Measurements from ENCODE around the gene PTPRN2. TPM values are rescaled to one million over a fixed set of nuclear protein-coding genes. Genes with fewer than 3 reads are reported as not detected.
"Not testable (repeated sequence)": the region's sequence is repeated elsewhere in the genome, so short reads cannot be mapped to it uniquely, and the experiment has no call there.

The PTPRN2 gene
- total and polyA plus RNA-seq, 2 donors (not counting 3 experiments of a cell fraction or from before 2014, with no cell fraction given) = 0.62 to 0.88 TPM

GRCh38 chr7:158376146-158376838 lies 211.3 kb downstream of the PTPRN2 start:
- H3K4me2 ChIP-seq (ENCODE audit: insufficient read depth, low read length); H3K79me2 ChIP-seq (ENCODE audit: control insufficient read depth, insufficient read depth, low read length); CTCF ChIA-PET; H3K9me1 ChIP-seq (replicated peaks; ENCODE audit: control insufficient read depth, extremely low read depth, insufficient read depth, low read length); H2AFZ ChIP-seq (ENCODE audit: low read depth, low read length); H3K9me3 ChIP-seq (replicated peaks; ENCODE audit: control insufficient read depth, insufficient read depth, low read length); H3K27ac ChIP-seq (ENCODE audit: insufficient read depth, low read depth, low read length); dilution Hi-C loops (cut with MboI; ENCODE audit: extremely low pct_ligation_motif_present, low sequenced_read_pairs); H3K4me1 ChIP-seq (ENCODE audit: control insufficient read depth, extremely low read depth, insufficient read depth, low read length); BruUV-seq (replicated peaks); H3K4me3 ChIP-seq (replicated peaks in 1 of 3; ENCODE audit: insufficient read depth in 1 of 3, low read depth in 1 of 3, low read length in 3 of 3); H3K36me3 ChIP-seq (ENCODE audit: control insufficient read depth in 2 of 2, extremely low read depth in 1 of 2, insufficient read depth in 2 of 2, low read length in 2 of 2); H3K27me3 ChIP-seq (ENCODE audit: control insufficient read depth in 2 of 2, insufficient read depth in 2 of 2, low read length in 2 of 2); DNase-seq (ENCODE audit: low read depth, low spot score); intact Hi-C loops (cut with micrococcal nuclease); H4K20me1 ChIP-seq (replicated peaks; ENCODE audit: control insufficient read depth, extremely low read depth, insufficient read depth, low read length); FAIRE-seq; H3K9ac ChIP-seq (replicated peaks; ENCODE audit: extremely low read depth, insufficient read depth, low read length); POLR2A ChIA-PET: not testable (repeated sequence)

DNA sequence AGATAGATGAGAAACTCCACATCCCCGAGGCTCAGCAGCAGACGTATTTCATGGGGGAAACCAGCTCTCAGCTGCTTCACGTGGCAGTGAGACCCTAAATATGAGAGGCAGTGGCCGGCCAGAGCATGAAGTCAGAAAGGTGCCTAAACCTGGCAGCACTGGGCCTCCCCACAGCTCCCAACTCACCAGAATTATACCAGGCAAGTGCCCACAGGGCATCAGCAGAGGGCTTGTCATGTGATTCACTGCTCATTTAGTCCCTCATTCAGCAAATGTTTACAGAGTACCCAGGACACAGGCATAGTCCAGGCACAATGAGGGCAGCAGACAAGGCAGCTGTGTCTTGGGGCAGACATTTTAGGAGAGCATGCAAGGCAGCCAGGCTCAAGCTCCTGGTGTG lies 212.6 kb downstream of the PTPRN2 start:
- no peak for FAIRE-seq
- H3K9ac ChIP-seq (replicated peaks; ENCODE audit: extremely low read depth, insufficient read depth, low read length) = no peak overlapping the region
- no peak overlapping the region for H3K4me2 ChIP-seq (ENCODE audit: insufficient read depth, low read length)
- TF ChIP-seq CTCF (IDR thresholded peaks at IDR 0.05; ENCODE audit: extremely low read depth in 1 of 2, insufficient read depth in 1 of 2, low read depth in 1 of 2, low read length in 2 of 2) (no peak), POLR2AphosphoS5 (IDR thresholded peaks at IDR 0.05; ENCODE audit: insufficient read depth, low read depth, low read length) (no peak), MAX (IDR thresholded peaks at IDR 0.05; ENCODE audit: insufficient read depth, insufficient read length) (no peak)
- no peak for DNase-seq (ENCODE audit: low read depth, low spot score)
- CTCF ChIA-PET = no interaction called here
- no peak overlapping the region for H3K27ac ChIP-seq (ENCODE audit: insufficient read depth, low read depth, low read length)
- BruUV-seq (replicated peaks) = no TSS peak
- H2AFZ ChIP-seq (ENCODE audit: low read depth, low read length) = no peak overlapping the region
- intact Hi-C loops (cut with micrococcal nuclease) (no loop called here), dilution Hi-C loops (cut with MboI; ENCODE audit: extremely low pct_ligation_motif_present, low sequenced_read_pairs) (no loop called here)
- peaks cover 4% of the 10 kb centered on the region for H3K9me3 ChIP-seq (replicated peaks; ENCODE audit: control insufficient read depth, insufficient read depth, low read length)
- H3K27me3 ChIP-seq (ENCODE audit: control insufficient read depth in 2 of 2, insufficient read depth in 2 of 2, low read length in 2 of 2) = no peaks in the 10 kb centered on the region
- H3K4me1 ChIP-seq (ENCODE audit: control insufficient read depth, extremely low read depth, insufficient read depth, low read length) = no peaks in the 10 kb centered on the region
- no peak overlapping the region for H3K4me3 ChIP-seq (replicated peaks in 1 of 3; ENCODE audit: insufficient read depth in 1 of 3, low read depth in 1 of 3, low read length in 3 of 3)
- no peaks in the 10 kb centered on the region for H3K79me2 ChIP-seq (ENCODE audit: control insufficient read depth, insufficient read depth, low read length)
- POLR2A ChIA-PET = no interaction called here
- no peaks in the 10 kb centered on the region for H4K20me1 ChIP-seq (replicated peaks; ENCODE audit: control insufficient read depth, extremely low read depth, insufficient read depth, low read length)
- no peaks in the 10 kb centered on the region for H3K36me3 ChIP-seq (ENCODE audit: control insufficient read depth in 2 of 2, extremely low read depth in 1 of 2, insufficient read depth in 2 of 2, low read length in 2 of 2)
- H3K9me1 ChIP-seq (replicated peaks; ENCODE audit: control insufficient read depth, extremely low read depth, insufficient read depth, low read length) = no peaks in the 10 kb centered on the region

Data from endothelial cell of umbilical vein (primary cell).